Measurements from ENCODE around the gene FRMPD4.
A peak's percentile ranks its signal among the peaks of the same experiment; 100 is the strongest.

FRMPD4 gene

GRCh38 chrX:12751887-12752286 is 613.6 kb downstream of the FRMPD4 start:
- ATAC-seq = no peak
- H3K4me3 Mint-ChIP-seq = no peak overlapping the region

DNA sequence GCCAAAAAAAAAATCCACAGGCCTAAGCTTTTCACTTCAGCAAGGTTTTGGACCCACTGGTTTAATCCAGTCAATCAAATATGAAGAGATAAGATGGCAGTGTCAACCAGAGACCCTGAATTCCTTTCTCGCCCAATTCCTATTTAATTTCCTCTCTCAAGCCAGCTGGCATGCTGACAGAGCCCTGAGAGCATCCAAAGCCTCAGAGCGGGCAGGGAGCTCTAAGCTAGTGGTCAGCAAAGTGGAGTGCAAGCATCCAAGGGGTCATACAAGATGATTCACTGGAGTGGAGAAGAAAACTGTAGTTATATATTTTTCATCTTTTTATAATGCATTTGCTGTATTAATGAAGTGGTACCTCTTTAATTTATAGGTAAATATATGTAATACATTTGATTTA is 615.1 kb downstream of the FRMPD4 start:
- Mint-ChIP-seq H3K9me3 (peaks cover 4% of the 10 kb centered on the region), H3K36me3 (no peaks in the 10 kb centered on the region)

More at GRCh38 chrX:12751887-12752286, 613.6 kb downstream of the FRMPD4 start:
- Mint-ChIP-seq H3K9me3 (peaks cover 4% of the 10 kb centered on the region), H3K27ac (no peak overlapping the region), H3K4me1 (no peaks in the 10 kb centered on the region), H3K27me3 (no peaks in the 10 kb centered on the region), H3K36me3 (no peaks in the 10 kb centered on the region)

DNA sequence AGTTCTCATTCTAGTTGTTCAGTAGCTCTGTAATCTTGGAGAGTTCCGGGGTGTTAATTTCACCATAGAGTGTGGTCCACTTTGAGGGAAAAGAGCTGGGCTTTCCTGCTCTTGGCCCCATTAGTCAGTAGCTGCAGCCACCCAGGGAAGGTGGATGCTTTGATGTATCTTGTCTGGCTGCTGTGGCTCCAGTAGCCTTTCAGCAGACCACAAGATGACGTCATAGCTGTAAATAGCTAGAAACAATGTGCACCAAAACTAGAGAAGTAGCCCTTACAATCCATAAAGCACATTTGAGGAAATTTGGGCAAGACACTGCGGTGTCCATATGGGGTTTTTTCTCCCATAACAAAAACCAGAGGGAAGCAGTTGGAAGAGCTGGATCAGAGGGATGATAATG is 620.0 kb downstream of the FRMPD4 start:
- Mint-ChIP-seq H3K9me3 (no peaks in the 10 kb centered on the region), H3K36me3 (no peaks in the 10 kb centered on the region), H3K27ac (no peak overlapping the region), H3K27me3 (no peaks in the 10 kb centered on the region), H3K4me1 (no peaks in the 10 kb centered on the region), H3K4me3 (no peak overlapping the region)
- ATAC-seq = no peak

More for the DNA sequence above, 615.1 kb downstream of the FRMPD4 start:
- no peaks in the 10 kb centered on the region for H3K27me3 Mint-ChIP-seq
- ATAC-seq = no peak
- H3K4me3 Mint-ChIP-seq = no peak overlapping the region
- H3K27ac Mint-ChIP-seq = no peak overlapping the region
- no peaks in the 10 kb centered on the region for H3K4me1 Mint-ChIP-seq

DNA sequence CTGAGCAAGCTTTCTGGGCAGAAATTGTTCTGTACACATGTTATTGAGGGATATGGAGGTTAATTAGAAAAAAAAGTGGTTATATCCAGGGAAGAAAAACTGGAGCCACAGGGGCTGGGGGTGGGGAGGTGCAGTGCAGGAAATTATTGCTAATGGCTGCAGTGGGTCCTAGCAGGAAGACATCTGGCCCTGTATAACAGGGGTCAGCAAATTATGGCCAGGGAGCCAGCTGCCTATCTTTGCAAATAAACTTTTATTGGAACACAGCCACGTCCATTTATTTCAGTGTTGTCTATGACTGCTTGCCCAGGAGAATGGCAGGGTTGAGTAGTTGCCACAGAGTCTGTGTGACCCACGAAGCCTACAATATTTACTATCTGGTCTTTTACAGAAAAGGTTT is 629.6 kb downstream of the FRMPD4 start:
- Mint-ChIP-seq H3K4me3 (no peak overlapping the region), H3K27ac (no peak overlapping the region)

DNA sequence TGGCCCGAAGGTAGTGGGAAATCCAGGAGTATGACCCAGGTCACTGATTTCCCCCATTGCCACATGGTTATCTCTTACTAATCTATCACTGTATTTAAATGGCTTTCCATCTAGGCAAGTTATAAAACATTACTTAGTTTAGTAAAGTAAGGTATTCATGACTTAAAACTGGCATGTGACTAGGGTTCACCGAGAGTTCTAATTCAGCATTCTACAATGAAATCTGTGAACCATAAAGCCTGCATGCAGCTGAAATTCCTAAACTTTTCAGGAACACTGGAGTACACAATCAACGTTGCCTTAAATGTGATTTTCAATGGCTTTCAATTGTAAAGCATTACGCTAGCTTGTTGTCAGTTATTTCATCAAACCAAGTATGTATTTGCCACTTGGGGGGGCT is 630.2 kb downstream of the FRMPD4 start:
- H3K27me3 Mint-ChIP-seq = peaks cover 7% of the 10 kb centered on the region
- no peak overlapping the region for H3K27ac Mint-ChIP-seq
- peaks cover 4% of the 10 kb centered on the region for H3K4me1 Mint-ChIP-seq
- no peak for ATAC-seq
- no peak overlapping the region for H3K4me3 Mint-ChIP-seq
- no peaks in the 10 kb centered on the region for H3K36me3 Mint-ChIP-seq
- no peaks in the 10 kb centered on the region for H3K9me3 Mint-ChIP-seq

More for the DNA sequence above, 629.6 kb downstream of the FRMPD4 start:
- H3K36me3 Mint-ChIP-seq = no peaks in the 10 kb centered on the region
- peaks cover 4% of the 10 kb centered on the region for H3K4me1 Mint-ChIP-seq
- no peak for ATAC-seq
- H3K27me3 Mint-ChIP-seq = peaks cover under 1% of the 10 kb centered on the region
- no peaks in the 10 kb centered on the region for H3K9me3 Mint-ChIP-seq

GRCh38 chrX:12770440-12770839 is 632.2 kb downstream of the FRMPD4 start:
- no peaks in the 10 kb centered on the region for H3K36me3 Mint-ChIP-seq
- ATAC-seq = no peak
- no peak overlapping the region for H3K27ac Mint-ChIP-seq
- H3K4me3 Mint-ChIP-seq = no peak overlapping the region
- peaks cover 4% of the 10 kb centered on the region for H3K4me1 Mint-ChIP-seq
- H3K9me3 Mint-ChIP-seq = no peaks in the 10 kb centered on the region
- H3K27me3 Mint-ChIP-seq = peaks cover 10% of the 10 kb centered on the region

DNA sequence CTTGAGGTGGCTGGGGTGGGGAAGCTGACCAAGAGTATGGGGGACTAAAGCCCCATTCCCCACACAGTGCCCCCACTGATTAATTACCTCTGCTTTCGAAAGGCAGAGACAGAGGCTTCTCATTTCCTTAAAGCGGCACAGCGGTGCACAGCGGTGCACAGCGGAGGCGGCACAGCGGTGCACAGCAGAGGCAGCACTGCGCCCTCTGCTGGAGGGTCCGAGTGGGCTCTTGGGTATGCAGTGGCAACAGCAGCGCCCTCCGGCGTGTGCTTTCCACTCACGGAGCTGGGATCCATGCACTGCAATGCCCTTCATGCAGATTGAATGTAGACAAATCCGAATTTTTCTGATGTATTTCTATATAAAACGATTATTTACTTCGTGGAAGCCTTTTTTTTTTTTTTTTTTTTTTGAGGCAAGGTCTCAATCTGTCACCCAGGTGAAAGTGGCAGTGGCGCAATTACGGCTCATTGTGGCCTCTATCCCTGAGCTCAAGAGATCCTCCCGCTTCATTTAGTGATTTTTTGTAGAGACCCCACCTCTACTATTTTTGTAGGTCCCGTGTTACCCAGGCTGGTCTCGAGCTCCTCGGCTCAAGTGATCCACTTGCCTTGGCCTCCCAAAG is 633.3 kb downstream of the FRMPD4 start:
- ATAC-seq = peak; percentile 96
- Mint-ChIP-seq H3K4me3 (no peak overlapping the region), H3K9me3 (no peaks in the 10 kb centered on the region), H3K27ac (no peak overlapping the region), H3K4me1 (peaks cover 4% of the 10 kb centered on the region), H3K36me3 (no peaks in the 10 kb centered on the region), H3K27me3 (peaks cover 10% of the 10 kb centered on the region)
